ENCODE data around the gene GRIN1. TPM values are rescaled to one million over a fixed set of nuclear protein-coding genes. Genes with fewer than 3 reads are reported as not detected.

Gene GRIN1
- total RNA-seq, 1 donor from 2014 or later: 0.05 TPM

GRCh38 chr9:137189297-137190295 lies 50.6 kb downstream of the GRIN1 start:
- H3K27ac Mint-ChIP-seq: peak overlapping the region; percentile 87
- H3K27me3 Mint-ChIP-seq (ENCODE audit: insufficient read depth): peaks cover 4% of the 10 kb centered on the region
- intact Hi-C loops (cut with micrococcal nuclease): loop anchor here (1.0 to 2.0 kb wide), 3 partner anchors 33 to 75 kb away; partner anchors contain the start of genes DPP7 and RNF224
- DNase-seq (ENCODE audit: low spot score): no peak
- H3K4me3 Mint-ChIP-seq: peak overlapping the region; percentile 97
- H3K4me1 Mint-ChIP-seq (ENCODE audit: low read depth): peaks cover 24% of the 10 kb centered on the region
- peaks cover 5% of the 10 kb centered on the region for H3K36me3 Mint-ChIP-seq (ENCODE audit: low read depth)
- H3K9me3 Mint-ChIP-seq: no peaks in the 10 kb centered on the region

- Mint-ChIP-seq H3K4me1 (ENCODE audit: low read depth) (peaks cover 24% of the 10 kb centered on the region), H3K36me3 (ENCODE audit: low read depth) (peaks cover 5% of the 10 kb centered on the region), H3K27me3 (ENCODE audit: insufficient read depth) (peaks cover 4% of the 10 kb centered on the region), H3K27ac (peak overlapping the region; percentile 79), H3K9me3 (no peaks in the 10 kb centered on the region), H3K4me3 (peak overlapping the region; percentile 75)
- intact Hi-C loops (cut with micrococcal nuclease): no loop called here
- no peak for DNase-seq (ENCODE audit: low spot score)
Observed at GRCh38 chr9:137190315-137190856, 51.4 kb downstream of the GRIN1 start.

GRCh38 chr9:137191245-137191644 lies 52.3 kb downstream of the GRIN1 start:
- H3K4me1 Mint-ChIP-seq (ENCODE audit: low read depth): peaks cover 24% of the 10 kb centered on the region
- peaks cover 4% of the 10 kb centered on the region for H3K27me3 Mint-ChIP-seq (ENCODE audit: insufficient read depth)
- H3K36me3 Mint-ChIP-seq (ENCODE audit: low read depth): peaks cover 5% of the 10 kb centered on the region
- peak overlapping the region; percentile 75 for H3K4me3 Mint-ChIP-seq
- no peak for DNase-seq (ENCODE audit: low spot score)
- intact Hi-C loops (cut with micrococcal nuclease): no loop called here
- H3K9me3 Mint-ChIP-seq: no peaks in the 10 kb centered on the region
- H3K27ac Mint-ChIP-seq: no peak overlapping the region

GRCh38 chr9:137191691-137192447 lies 52.9 kb downstream of the GRIN1 start:
- Mint-ChIP-seq H3K27ac (no peak overlapping the region), H3K27me3 (ENCODE audit: insufficient read depth) (peaks cover 4% of the 10 kb centered on the region), H3K4me3 (no peak overlapping the region), H3K36me3 (ENCODE audit: low read depth) (peaks cover 5% of the 10 kb centered on the region), H3K9me3 (no peaks in the 10 kb centered on the region), H3K4me1 (ENCODE audit: low read depth) (peaks cover 17% of the 10 kb centered on the region)
- intact Hi-C loops (cut with micrococcal nuclease): no loop called here
- DNase-seq (ENCODE audit: low spot score): no peak

- Mint-ChIP-seq H3K27me3 (ENCODE audit: insufficient read depth) (peaks cover 4% of the 10 kb centered on the region), H3K4me3 (no peak overlapping the region), H3K9me3 (no peaks in the 10 kb centered on the region), H3K27ac (no peak overlapping the region), H3K4me1 (ENCODE audit: low read depth) (peaks cover 12% of the 10 kb centered on the region), H3K36me3 (ENCODE audit: low read depth) (peaks cover 5% of the 10 kb centered on the region)
- no peak for DNase-seq (ENCODE audit: low spot score)
- intact Hi-C loops (cut with micrococcal nuclease): no loop called here
Observed at GRCh38 chr9:137192448-137192780, 53.5 kb downstream of the GRIN1 start.

- H3K27ac Mint-ChIP-seq: no peak overlapping the region
Observed at GRCh38 chr9:137192859-137193258, 53.9 kb downstream of the GRIN1 start.

GRCh38 chr9:137193771-137194170 lies 54.8 kb downstream of the GRIN1 start:
- Mint-ChIP-seq H3K36me3 (ENCODE audit: low read depth) (peaks cover 5% of the 10 kb centered on the region), H3K27ac (no peak overlapping the region), H3K4me1 (ENCODE audit: low read depth) (peaks cover 8% of the 10 kb centered on the region), H3K4me3 (no peak overlapping the region), H3K9me3 (no peaks in the 10 kb centered on the region), H3K27me3 (ENCODE audit: insufficient read depth) (no peaks in the 10 kb centered on the region)
- intact Hi-C loops (cut with micrococcal nuclease): no loop called here
- DNase-seq (ENCODE audit: low spot score): no peak

More at GRCh38 chr9:137192859-137193258, 53.9 kb downstream of the GRIN1 start:
- peaks cover 8% of the 10 kb centered on the region for H3K4me1 Mint-ChIP-seq (ENCODE audit: low read depth)
- no peak for DNase-seq (ENCODE audit: low spot score)
- H3K36me3 Mint-ChIP-seq (ENCODE audit: low read depth): peaks cover 5% of the 10 kb centered on the region
- H3K9me3 Mint-ChIP-seq: no peaks in the 10 kb centered on the region
- H3K4me3 Mint-ChIP-seq: no peak overlapping the region
- intact Hi-C loops (cut with micrococcal nuclease): no loop called here
- no peaks in the 10 kb centered on the region for H3K27me3 Mint-ChIP-seq (ENCODE audit: insufficient read depth)

- Mint-ChIP-seq H3K36me3 (ENCODE audit: low read depth) (peaks cover 2% of the 10 kb centered on the region), H3K4me3 (no peak overlapping the region), H3K9me3 (no peaks in the 10 kb centered on the region), H3K27ac (no peak overlapping the region), H3K27me3 (ENCODE audit: insufficient read depth) (no peaks in the 10 kb centered on the region), H3K4me1 (ENCODE audit: low read depth) (peaks cover 3% of the 10 kb centered on the region)
- intact Hi-C loops (cut with micrococcal nuclease): no loop called here
- DNase-seq (ENCODE audit: low spot score): no peak
Observed at GRCh38 chr9:137194388-137194787, 55.4 kb downstream of the GRIN1 start.

GRCh38 chr9:137194909-137195308 lies 56.0 kb downstream of the GRIN1 start:
- Mint-ChIP-seq H3K27me3 (ENCODE audit: insufficient read depth) (no peaks in the 10 kb centered on the region), H3K9me3 (no peaks in the 10 kb centered on the region), H3K4me3 (no peak overlapping the region), H3K27ac (no peak overlapping the region), H3K36me3 (ENCODE audit: low read depth) (peaks cover 2% of the 10 kb centered on the region), H3K4me1 (ENCODE audit: low read depth) (no peaks in the 10 kb centered on the region)
- intact Hi-C loops (cut with micrococcal nuclease): no loop called here
- DNase-seq (ENCODE audit: low spot score): no peak

GRCh38 chr9:137195525-137196220 lies 56.7 kb downstream of the GRIN1 start:
- Mint-ChIP-seq H3K4me3 (peak overlapping the region; percentile 26), H3K27me3 (ENCODE audit: insufficient read depth) (no peaks in the 10 kb centered on the region), H3K27ac (no peak overlapping the region), H3K9me3 (no peaks in the 10 kb centered on the region), H3K4me1 (ENCODE audit: low read depth) (no peaks in the 10 kb centered on the region), H3K36me3 (ENCODE audit: low read depth) (peaks cover 2% of the 10 kb centered on the region)
- intact Hi-C loops (cut with micrococcal nuclease): no loop called here
- no peak for DNase-seq (ENCODE audit: low spot score)

- Mint-ChIP-seq H3K36me3 (ENCODE audit: low read depth) (peaks cover 4% of the 10 kb centered on the region), H3K4me1 (ENCODE audit: low read depth) (peaks cover 11% of the 10 kb centered on the region), H3K4me3 (peak overlapping the region; percentile 60), H3K27ac (no peak overlapping the region), H3K27me3 (ENCODE audit: insufficient read depth) (no peaks in the 10 kb centered on the region), H3K9me3 (no peaks in the 10 kb centered on the region)
- no peak for DNase-seq (ENCODE audit: low spot score)
- intact Hi-C loops (cut with micrococcal nuclease): no loop called here
Observed at GRCh38 chr9:137198051-137198901, 59.3 kb downstream of the GRIN1 start.

GRCh38 chr9:137198902-137199283 lies 59.9 kb downstream of the GRIN1 start:
- intact Hi-C loops (cut with micrococcal nuclease): no loop called here
- Mint-ChIP-seq H3K9me3 (no peaks in the 10 kb centered on the region), H3K27me3 (ENCODE audit: insufficient read depth) (no peaks in the 10 kb centered on the region), H3K36me3 (ENCODE audit: low read depth) (peaks cover 4% of the 10 kb centered on the region), H3K4me1 (ENCODE audit: low read depth) (peaks cover 13% of the 10 kb centered on the region), H3K27ac (no peak overlapping the region), H3K4me3 (peak overlapping the region; percentile 60)
- DNase-seq (ENCODE audit: low spot score): no peak
